Smooth muscle cell (in vitro differentiated cells): ENCODE measurements around the gene GPC6. TPM values are rescaled to one million over a fixed set of nuclear protein-coding genes. Genes with fewer than 3 reads are reported as not detected.

Source experiments
- DNase-seq: peaks from one replicate; lab custom pipeline; 2025; ENCODE audit not compliant: unreplicated experiment; lab: John Stamatoyannopoulos, UW
- H2AFZ ChIP-seq: fragments of 200-600 bp; sonication (generic); 2 replicates; pipeline ENCODE4 v1.6.0; 2016; ENCODE audit warnings: antibody characterized with exemption, low read depth, mild to moderate bottlenecking
- H3F3A ChIP-seq: fragments of 200-600 bp; sonication (generic); 2 replicates; pipeline ENCODE4 v1.6.0; 2017; ENCODE audit warnings: antibody characterized with exemption, low read depth
- H3K27ac ChIP-seq: fragments of 200-600 bp; sonication (generic); 2 replicates; pipeline ENCODE4 v1.5.1; 2016; ENCODE audit warnings: low read depth, mild to moderate bottlenecking
- H3K27me3 ChIP-seq: fragments of 200-600 bp; sonication (generic); 2 replicates; pipeline ENCODE4 v1.6.1; 2016; ENCODE audit warnings: low read depth, mild to moderate bottlenecking
- H3K36me3 ChIP-seq: fragments of 200-600 bp; sonication (generic); 2 replicates; pipeline ENCODE4 v1.5.1; 2016; ENCODE audit warnings: low read depth
- H3K4me1 ChIP-seq: fragments of 200-600 bp; sonication (generic); 2 replicates; pipeline ENCODE4 v1.5.1; 2016; ENCODE audit warnings: low read depth
- H3K4me2 ChIP-seq: fragments of 200-600 bp; sonication (generic); 2 replicates; pipeline ENCODE4 v1.6.0; 2016; ENCODE audit warnings: mild to moderate bottlenecking
- H3K4me3 ChIP-seq: fragments of 200-600 bp; sonication (generic); 2 replicates; pipeline ENCODE4 v1.5.1; 2016; ENCODE audit warnings: mild to moderate bottlenecking
- H3K79me2 ChIP-seq: fragments of 200-600 bp; sonication (generic); 2 replicates; pipeline ENCODE4 v1.6.0; 2016; ENCODE audit warnings: low read depth, mild to moderate bottlenecking
- H3K9ac ChIP-seq: fragments of 200-600 bp; sonication (generic); 2 replicates; pipeline ENCODE4 v1.6.0; 2016; ENCODE audit warnings: low read depth
- H3K9me3 ChIP-seq: fragments of 200-600 bp; sonication (generic); replicated peaks from 2 replicates; pipeline ENCODE4 v1.5.1; 2016; ENCODE audit warnings: low read depth
- H4K20me1 ChIP-seq: fragments of 200-600 bp; sonication (generic); 2 replicates; pipeline ENCODE4 v1.6.0; 2016; ENCODE audit warnings: low read depth
- WGBS: methylation state at CpG from one replicate; pipeline ENCODE4 v1.1.7; 2016; ENCODE audit warnings: low lambda C conversion rate; 5-methylcytosine and 5-hydroxymethylcytosine counted together
- polyA plus RNA-seq: library from polyadenylated mRNA; unstranded; fragments of >200 nt; fragmentation: Nextera tagmentation; extraction: Ambion mirVana; gene quantifications from 2 replicates; pipeline ENCODE4 v1.2.1, GENCODE V29; 2016
- total RNA-seq: library from RNA; depleted of rRNA; stranded (reverse); fragments of >200 nt; gene quantifications from 2 replicates; pipeline ENCODE4 v1.2.3, GENCODE V29; 2014
- TF ChIP-seq, protein P1 (sequence below): fragments of 200-600 bp; sonication (generic); IDR thresholded peaks from 2 replicates; pipeline ENCODE4 v1.5.1; 2017; ENCODE audit warnings: borderline replicate concordance, mild to moderate bottlenecking, antibody characterized with exemption; ENCODE audit not compliant: insufficient read depth, poor library complexity, severe bottlenecking

The GPC6 gene
- total and polyA plus RNA-seq, 2 experiments from 2014 or later: 19.7 to 68.5 TPM

DNA sequence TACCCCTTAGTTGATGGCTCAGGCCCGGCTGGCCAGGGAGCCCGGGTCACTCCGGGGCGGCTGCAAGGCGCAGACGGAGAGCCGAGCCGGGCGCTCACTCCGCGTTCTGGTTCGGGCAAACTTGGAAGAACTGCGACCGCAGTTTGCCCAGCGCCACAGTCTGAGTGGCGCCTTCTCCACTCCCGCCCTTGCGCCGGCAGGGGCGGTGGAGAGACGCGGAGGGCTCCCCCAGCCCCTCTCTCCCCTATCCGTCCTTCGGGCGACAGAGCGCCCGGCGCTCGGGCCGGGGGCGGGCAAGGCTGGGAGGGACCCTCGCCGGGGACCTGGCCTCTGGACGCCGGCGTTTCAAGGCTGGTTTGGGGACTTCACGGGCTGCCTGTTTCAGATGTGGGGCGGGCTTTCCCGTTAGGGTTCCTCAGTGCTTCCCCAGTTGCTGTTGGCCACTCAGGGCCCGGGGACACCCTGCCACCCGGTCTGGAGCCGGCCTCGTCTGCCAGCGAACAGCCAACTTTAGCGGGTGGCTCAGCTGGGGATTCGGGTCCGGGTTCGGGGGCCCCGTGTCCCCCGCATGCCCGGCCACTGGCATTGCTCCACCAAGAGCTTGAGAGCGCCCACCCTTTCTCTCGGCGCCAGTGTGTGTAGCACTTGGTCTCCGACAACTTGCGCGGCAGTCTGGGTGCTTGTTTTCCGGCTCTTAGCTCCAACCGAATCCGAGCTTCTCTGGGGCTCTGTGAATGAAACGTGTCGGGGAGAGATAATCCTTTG lies 1.5 kb downstream of the GPC6 start:
- Histone ChIP-seq H3K27me3 (no peaks in the 10 kb centered on the region), H3K27ac (peak overlapping the region; percentile 64), H3K79me2 (peaks cover 44% of the 10 kb centered on the region), H3K4me3 (peak overlapping the region; percentile 75), H3F3A (no peaks in the 10 kb centered on the region), H4K20me1 (no peaks in the 10 kb centered on the region), H2AFZ (peak overlapping the region; percentile 93), H3K4me2 (peak overlapping the region; percentile 87), H3K4me1 (peaks cover 36% of the 10 kb centered on the region), H3K36me3 (no peaks in the 10 kb centered on the region), H3K9me3 (no peaks in the 10 kb centered on the region), H3K9ac (peak overlapping the region; percentile 69)
- TF ChIP-seq, protein P1, sequence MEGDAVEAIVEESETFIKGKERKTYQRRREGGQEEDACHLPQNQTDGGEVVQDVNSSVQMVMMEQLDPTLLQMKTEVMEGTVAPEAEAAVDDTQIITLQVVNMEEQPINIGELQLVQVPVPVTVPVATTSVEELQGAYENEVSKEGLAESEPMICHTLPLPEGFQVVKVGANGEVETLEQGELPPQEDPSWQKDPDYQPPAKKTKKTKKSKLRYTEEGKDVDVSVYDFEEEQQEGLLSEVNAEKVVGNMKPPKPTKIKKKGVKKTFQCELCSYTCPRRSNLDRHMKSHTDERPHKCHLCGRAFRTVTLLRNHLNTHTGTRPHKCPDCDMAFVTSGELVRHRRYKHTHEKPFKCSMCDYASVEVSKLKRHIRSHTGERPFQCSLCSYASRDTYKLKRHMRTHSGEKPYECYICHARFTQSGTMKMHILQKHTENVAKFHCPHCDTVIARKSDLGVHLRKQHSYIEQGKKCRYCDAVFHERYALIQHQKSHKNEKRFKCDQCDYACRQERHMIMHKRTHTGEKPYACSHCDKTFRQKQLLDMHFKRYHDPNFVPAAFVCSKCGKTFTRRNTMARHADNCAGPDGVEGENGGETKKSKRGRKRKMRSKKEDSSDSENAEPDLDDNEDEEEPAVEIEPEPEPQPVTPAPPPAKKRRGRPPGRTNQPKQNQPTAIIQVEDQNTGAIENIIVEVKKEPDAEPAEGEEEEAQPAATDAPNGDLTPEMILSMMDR: peak; percentile 44
- DNase-seq: peak; percentile 82
- 2% methylated on average over 58 of the region's 62 CpGs for WGBS

DNA sequence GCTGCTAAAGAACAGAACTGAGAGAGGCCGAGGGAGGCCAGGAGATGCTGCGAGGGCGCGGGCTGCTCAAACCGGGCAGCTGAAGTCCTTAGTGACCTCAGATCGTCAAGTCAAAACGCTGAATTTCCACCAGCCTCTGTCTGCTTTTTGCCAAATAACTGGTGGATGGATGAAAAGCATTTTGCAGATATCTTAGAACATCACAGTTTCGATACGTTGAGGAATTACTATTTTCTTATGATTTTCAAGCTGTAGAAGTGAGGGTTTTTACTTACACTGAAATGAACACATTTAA lies 2.0 kb downstream of the GPC6 start:
- H3K27me3 ChIP-seq: no peaks in the 10 kb centered on the region
- H2AFZ ChIP-seq: peak overlapping the region; percentile 93
- WGBS: under 1% methylated on average over 9 of the region's 9 CpGs
- no peaks in the 10 kb centered on the region for H4K20me1 ChIP-seq
- H3K79me2 ChIP-seq: peaks cover 49% of the 10 kb centered on the region
- H3K4me2 ChIP-seq: peak overlapping the region; percentile 87
- peak overlapping the region; percentile 69 for H3K9ac ChIP-seq
- TF ChIP-seq, protein P1: no peak
- peaks cover 36% of the 10 kb centered on the region for H3K4me1 ChIP-seq
- no peaks in the 10 kb centered on the region for H3K36me3 ChIP-seq
- peak overlapping the region; percentile 64 for H3K27ac ChIP-seq
- H3F3A ChIP-seq: no peaks in the 10 kb centered on the region
- peak overlapping the region; percentile 75 for H3K4me3 ChIP-seq
- no peaks in the 10 kb centered on the region for H3K9me3 ChIP-seq
- no peak for DNase-seq

DNA sequence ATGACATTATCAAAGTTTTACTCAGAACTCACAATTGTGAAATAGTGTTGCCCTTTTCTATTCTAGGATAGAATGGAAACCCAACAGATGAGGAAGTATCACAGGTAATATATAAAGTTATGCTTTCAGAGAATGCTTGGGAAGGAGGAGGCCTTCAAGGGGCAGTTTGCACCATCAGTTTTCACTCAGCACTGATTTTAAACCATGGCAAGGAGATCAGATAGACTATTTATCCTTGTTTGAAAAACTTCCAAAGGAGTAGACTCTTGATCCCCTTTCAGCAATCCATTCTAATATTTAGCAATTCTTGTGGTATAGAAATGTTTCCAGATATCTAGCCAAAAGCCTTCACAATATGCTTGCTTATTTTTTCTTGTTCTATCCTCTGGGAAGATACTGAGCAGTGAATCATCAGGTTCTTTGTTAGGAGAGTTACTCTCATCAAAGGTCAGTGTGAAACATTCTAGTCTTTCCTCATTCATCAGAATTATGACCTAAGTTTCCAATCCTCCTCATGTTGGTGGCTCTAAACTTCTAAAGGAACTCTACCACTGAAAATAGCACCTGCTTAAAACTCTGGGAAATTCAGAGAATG lies 3.8 kb downstream of the GPC6 start:
- Histone ChIP-seq H3K79me2 (peaks cover 59% of the 10 kb centered on the region), H3K4me2 (peak overlapping the region; percentile 87), H3K9ac (no peak overlapping the region), H3K27me3 (no peaks in the 10 kb centered on the region), H3K27ac (peak overlapping the region; percentile 58), H3F3A (no peaks in the 10 kb centered on the region), H2AFZ (no peak overlapping the region), H3K36me3 (no peaks in the 10 kb centered on the region), H4K20me1 (no peaks in the 10 kb centered on the region), H3K4me3 (peak overlapping the region; percentile 75), H3K4me1 (peaks cover 29% of the 10 kb centered on the region), H3K9me3 (no peaks in the 10 kb centered on the region)
- TF ChIP-seq, protein P1: no peak
- DNase-seq: no peak
